Spleen (tissue), 11 donors: Measurements from ENCODE around the gene NCBP3. TPM values are rescaled to one million over a fixed set of nuclear protein-coding genes. Genes with fewer than 3 reads are reported as not detected.
A peak's percentile ranks its signal among the peaks of the same experiment; 100 is the strongest.

Source experiments
- DNase-seq: peaks from one replicate; pipeline ENCODE4 v3.0.0-alpha.2; 2020
- H3K27ac ChIP-seq, 8 donors: fragments of 200-600 bp; sonication (generic) in 7 of 8; 1 replicate in 4 of 8; 2 replicates in 4 of 8; pipeline versions ENCODE4 v1.5.0 to v1.8.0; 2016 to 2021; ENCODE audit warnings: inconsistent platforms in 4 of 8, mild to moderate bottlenecking in 4 of 8, moderate library complexity in 1 of 8
- H3K27me3 ChIP-seq, 7 donors: fragments of 200-600 bp; sonication (generic) in 6 of 7; replicated peaks in 1 of 7; 1 replicate in 4 of 7; 2 replicates in 3 of 7; pipeline versions ENCODE4 v1.5.0 to v1.8.0; 2016 to 2021; ENCODE audit warnings: inconsistent platforms in 3 of 7, mild to moderate bottlenecking in 1 of 7
- H3K36me3 ChIP-seq, 6 donors: fragments of 200-600 bp; sonication (generic) in 5 of 6; 1 replicate in 4 of 6; 2 replicates in 2 of 6; pipeline versions ENCODE4 v1.5.0 to v1.8.0; 2016 to 2021; ENCODE audit warnings: inconsistent platforms in 2 of 6
- H3K4me1 ChIP-seq, 6 donors: fragments of 200-600 bp; sonication (generic) in 5 of 6; 1 replicate in 3 of 6; 2 replicates in 3 of 6; pipeline versions ENCODE4 v1.5.0 to v1.8.0; 2016 to 2021; ENCODE audit warnings: inconsistent platforms in 3 of 6
- H3K4me3 ChIP-seq, 8 donors: fragments of 200-600 bp; sonication (generic) in 7 of 8; 1 replicate in 4 of 8; 2 replicates in 4 of 8; pipeline versions ENCODE4 v1.5.0 to v1.8.0; 2016 to 2021; ENCODE audit warnings: inconsistent platforms in 4 of 8, mild to moderate bottlenecking in 4 of 8, moderate library complexity in 2 of 8
- H3K9me3 ChIP-seq, 8 donors: fragments of 200-600 bp; sonication (generic) in 7 of 8; 1 replicate in 4 of 8; 2 replicates in 4 of 8; pipeline versions ENCODE4 v1.5.0 to v1.8.0; 2016 to 2021; ENCODE audit warnings: inconsistent platforms in 4 of 8
- CTCF ChIP-seq, 11 experiments: fragments of 200-600 bp in 7 of 11; fragments of 450-650 bp in 4 of 11; sonication (generic) in 4 of 11; IDR thresholded peaks in 8 of 11; conservative IDR thresholded peaks in 3 of 11; 1 replicate in 7 of 11; 2 replicates in 4 of 11; pipeline versions ENCODE4 v1.4.0 to v1.8.0; 2016 to 2021; ENCODE audit warnings: antibody characterized with exemption in 11 of 11, inconsistent platforms in 4 of 11, mild to moderate bottlenecking in 1 of 11
- POLR2A ChIP-seq, 3 donors: fragments of 450-650 bp; IDR thresholded peaks; one replicate each; pipeline ENCODE4 v1.5.1; 2017; ENCODE audit warnings: antibody characterized with exemption in 3 of 3, mild to moderate bottlenecking in 1 of 3
- POLR2AphosphoS5 ChIP-seq, 3 donors: sonication (generic); formaldehyde crosslinking; IDR thresholded peaks; one replicate each; pipeline ENCODE4 v1.5.1; 2017; ENCODE audit warnings: antibody characterized with exemption in 3 of 3
- WGBS, 5 donors: extraction: QIAGEN DNeasy Blood & Tissue Kit in 3 of 5; methylation state at CpG; one replicate each; pipeline versions ENCODE4 v1.1.5 to v1.1.7; 2013 to 2018; 5-methylcytosine and 5-hydroxymethylcytosine counted together
- intact Hi-C: fragments of 100-400 bp; cut with DNase I; formaldehyde crosslinking; loops from one replicate; pipeline ENCODE4 v1.15.0; 2023; ENCODE audit warnings: low total_unique reads
- polyA plus RNA-seq, 3 donors: library from polyadenylated mRNA; stranded (reverse); fragments of 200-250 nt; gene quantifications; one replicate each; pipeline ENCODE4 v1.2.1, GENCODE V29; 2013
- total RNA-seq, 7 donors: library from RNA; depleted of rRNA in 3 of 7; stranded (reverse); fragments of >200 nt in 3 of 7; fragmentation: NEBNext Ultra II Directional in 4 of 7; extraction: Animal tissue kit (Norgen Biotek cat#: 25700) in 4 of 7; gene quantifications; one replicate each; pipeline versions ENCODE4 v1.1.0 to v1.2.1, GENCODE V29; 2016 to 2021
- donor health status: healthy with polysubstance abuse.
- donor health status: DM: no; HTN: no; CAD: no; lungs with moderate emphysema.
- donor health status: DM: no; HTN: no; CAD: no.
- donor health status: Bipolar disorder and iron deficiency.
- donor health status: healthy.
- donor health status: DM: no; HTN: no; CAD: no.
- donor health status: DM: yes; HTN: yes; CAD: no.

The NCBP3 gene
- total and polyA plus RNA-seq, 10 donors, result 13.0 to 43.9 (median 32.6) TPM

DNA sequence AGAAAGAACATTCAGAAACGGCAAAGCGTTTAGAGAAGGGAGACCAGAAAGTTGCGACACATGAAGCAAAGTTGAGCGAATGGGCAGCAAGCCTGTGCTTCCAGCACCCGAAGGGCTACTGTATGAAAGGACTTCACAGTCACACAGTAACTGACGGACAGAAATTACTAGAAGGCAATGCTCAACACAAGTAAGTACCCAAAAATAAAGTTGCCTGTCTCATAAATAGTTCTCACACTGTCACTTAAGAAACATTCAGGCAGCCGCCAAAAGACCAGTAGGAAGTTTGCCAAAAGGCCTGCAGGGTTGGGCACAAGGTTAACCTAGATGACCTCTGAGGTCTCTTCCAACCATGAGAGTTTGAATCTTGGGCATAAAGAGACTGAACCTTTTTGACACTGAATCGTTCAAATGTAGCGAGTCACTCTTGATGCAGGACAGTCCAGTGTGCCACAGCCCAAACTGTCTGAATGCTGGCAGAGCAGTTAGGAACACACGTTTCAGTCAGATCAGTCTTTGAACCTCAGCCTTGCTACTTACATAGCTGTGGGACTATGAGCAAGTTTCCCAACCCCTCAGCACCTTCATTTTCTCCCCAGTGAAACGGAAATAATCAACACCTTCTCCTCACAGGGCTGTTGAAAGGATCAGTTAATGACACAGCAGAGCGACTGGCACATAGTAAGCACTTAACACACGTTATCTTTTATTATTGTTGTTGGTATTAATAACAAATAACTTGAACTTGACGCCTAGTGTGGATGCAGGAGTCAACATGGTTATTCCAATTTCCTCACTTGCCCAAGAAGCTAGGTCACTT, 10.4 kb downstream of the NCBP3 start:
- H3K9me3 ChIP-seq, result no peaks in the 10 kb centered on the region
- 57 to 79% (median 68%) methylated on average over 14 of the region's 14 CpGs for WGBS, 5 donors
- intact Hi-C loops, result no loop called here
- no peak overlapping the region for H3K4me3 ChIP-seq
- no peaks in the 10 kb centered on the region for H3K27me3 ChIP-seq
- H3K4me1 ChIP-seq, result peaks cover 0 to 50% (median 16%) of the 10 kb centered on the region in 6 donors
- peaks cover 0 to 89% (median 55%) of the 10 kb centered on the region in 6 donors for H3K36me3 ChIP-seq
- peak overlapping the region in 3 of 8 donors; percentile 3 to 36 (median 15) for H3K27ac ChIP-seq
- no peak for TF ChIP-seq POLR2A (IDR thresholded peaks at IDR 0.05)
- no peak for TF ChIP-seq POLR2AphosphoS5 (IDR thresholded peaks at IDR 0.05)
- TF ChIP-seq CTCF (IDR thresholded peaks at IDR 0.05 in 8 of 11, conservative IDR thresholded peaks at IDR 0.05 in 3 of 11), result no peak
- no peak for DNase-seq

DNA sequence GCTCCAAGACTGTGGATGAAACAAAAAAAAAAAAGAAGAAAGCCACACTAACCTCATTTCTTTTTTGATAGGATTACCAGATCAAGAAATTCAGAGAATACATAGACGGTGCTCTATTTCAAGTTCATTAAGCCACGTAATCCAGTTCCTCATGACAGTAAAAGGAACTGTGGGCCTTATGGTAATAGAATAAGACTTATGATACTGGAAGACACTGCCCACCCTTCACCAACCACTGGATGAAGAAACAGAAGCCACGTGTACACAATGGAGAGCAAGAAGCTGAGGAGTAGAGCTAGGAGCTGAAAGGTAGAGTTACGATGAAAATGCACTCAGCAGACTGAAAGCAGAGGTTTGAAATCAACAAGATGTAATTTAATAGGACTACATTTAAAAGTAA, 11.2 kb downstream of the NCBP3 start:
- 43 to 82% (median 63%) methylated on average over 4 of the region's 4 CpGs for WGBS, 5 donors
- Histone ChIP-seq H3K36me3 (peaks cover 0 to 89% (median 48%) of the 10 kb centered on the region in 6 donors), H3K27me3 (no peaks in the 10 kb centered on the region), H3K9me3 (no peaks in the 10 kb centered on the region), H3K4me1 (peaks cover 0 to 42% (median 15%) of the 10 kb centered on the region in 6 donors), H3K4me3 (no peak overlapping the region), H3K27ac (peak overlapping the region in 2 of 8 donors; percentile 3 to 15)
- TF ChIP-seq POLR2AphosphoS5 (IDR thresholded peaks at IDR 0.05) (no peak), CTCF (IDR thresholded peaks at IDR 0.05 in 8 of 11, conservative IDR thresholded peaks at IDR 0.05 in 3 of 11) (no peak), POLR2A (IDR thresholded peaks at IDR 0.05) (no peak)
- no peak for DNase-seq
- intact Hi-C loops, result no loop called here

- H3K27me3 ChIP-seq, result no peaks in the 10 kb centered on the region
- no peak for DNase-seq
- 90 to 97% (median 95%) methylated on average over 7 of the region's 7 CpGs for WGBS, 5 donors
- TF ChIP-seq CTCF (IDR thresholded peaks at IDR 0.05 in 8 of 11, conservative IDR thresholded peaks at IDR 0.05 in 3 of 11) (no peak), POLR2A (IDR thresholded peaks at IDR 0.05) (no peak), POLR2AphosphoS5 (IDR thresholded peaks at IDR 0.05) (no peak)
- H3K4me3 ChIP-seq, result no peak overlapping the region
- no peak overlapping the region for H3K27ac ChIP-seq
- intact Hi-C loops, result loop anchor here (5.0 kb wide), 1 partner anchor 92 kb away; no protein-coding TSS in a partner anchor
- H3K36me3 ChIP-seq, result peaks cover 0 to 87% (median 58%) of the 10 kb centered on the region in 6 donors
- no peaks in the 10 kb centered on the region for H3K9me3 ChIP-seq
- peaks cover 0 to 16% (median 2%) of the 10 kb centered on the region in 6 donors for H3K4me1 ChIP-seq
Measured at GRCh38 chr17:3828852-3829232, 17.2 kb downstream of the NCBP3 start.

DNA sequence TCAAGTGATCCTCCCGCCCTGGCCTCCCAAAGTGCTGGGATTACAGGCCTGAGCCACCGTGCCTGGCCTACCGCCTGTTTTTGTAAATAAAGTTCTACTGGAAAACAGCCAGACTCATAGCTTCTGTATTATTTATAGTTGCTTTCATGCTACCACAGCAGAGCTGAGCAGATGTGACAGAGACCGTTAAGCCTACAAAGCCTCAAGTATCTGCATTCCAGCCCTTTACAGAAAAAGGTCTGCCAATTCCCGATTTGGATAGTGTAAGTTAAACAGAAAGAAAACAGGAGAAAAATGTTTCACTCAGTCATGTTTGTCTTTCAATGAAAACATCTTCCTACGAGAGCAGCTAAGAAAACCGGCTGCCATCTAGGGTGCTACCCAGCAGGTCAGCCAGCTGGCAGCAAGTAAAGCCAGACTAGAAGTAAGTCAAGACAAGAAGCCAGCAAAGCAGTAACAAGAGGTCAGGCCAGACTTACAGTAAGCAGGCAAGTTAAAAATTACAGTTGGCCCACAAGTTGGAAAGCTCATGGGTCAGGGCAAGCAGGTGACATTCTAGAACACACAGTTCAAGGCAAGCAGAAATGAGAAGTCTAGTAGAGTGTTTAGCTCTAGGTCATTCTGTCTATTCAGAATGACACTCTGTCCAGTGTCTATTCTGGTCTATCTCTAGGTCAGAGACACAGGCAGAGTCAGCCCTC, 17.7 kb downstream of the NCBP3 start:
- Histone ChIP-seq H3K9me3 (no peaks in the 10 kb centered on the region), H3K4me1 (peaks cover 0 to 16% (median 2%) of the 10 kb centered on the region in 6 donors), H3K36me3 (peaks cover 0 to 87% (median 58%) of the 10 kb centered on the region in 6 donors), H3K27me3 (no peaks in the 10 kb centered on the region), H3K4me3 (no peak overlapping the region), H3K27ac (peak overlapping the region in 4 of 8 donors; percentile 4 to 15 (median 10))
- intact Hi-C loops, result loop anchor here (5.0 kb wide), 1 partner anchor 91 kb away; no protein-coding TSS in a partner anchor
- WGBS, 5 donors, result 79 to 85% (median 83%) methylated on average over 7 of the region's 7 CpGs
- TF ChIP-seq CTCF (IDR thresholded peaks at IDR 0.05 in 8 of 11, conservative IDR thresholded peaks at IDR 0.05 in 3 of 11) (no peak), POLR2AphosphoS5 (IDR thresholded peaks at IDR 0.05) (no peak), POLR2A (IDR thresholded peaks at IDR 0.05) (no peak)
- no peak for DNase-seq
